ENCODE results near the gene ERCC2.

The ERCC2 gene

DNA sequence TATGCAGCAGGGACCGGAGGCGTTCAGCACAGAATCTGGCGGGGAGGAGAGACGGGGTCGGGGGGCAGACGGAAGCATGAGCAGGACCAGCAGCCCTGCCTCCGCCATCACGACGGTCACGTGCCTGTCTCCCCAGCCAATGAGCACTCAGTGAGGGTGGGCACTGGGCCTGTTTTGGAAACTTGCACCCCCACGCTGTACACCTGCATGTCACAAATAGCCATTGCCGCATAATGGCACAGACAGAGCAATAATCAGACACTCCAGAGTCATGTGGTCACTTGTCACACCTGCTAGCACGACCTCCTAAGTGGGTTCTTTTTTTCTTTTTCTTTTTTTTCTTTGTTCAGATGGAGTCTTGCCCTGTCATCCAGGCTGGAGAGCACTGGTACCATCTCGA, 8.8 kb downstream of the ERCC2 start:
- DNase-seq (ENCODE audit: low read depth), result no peak
- TF ChIP-seq, protein P1, sequence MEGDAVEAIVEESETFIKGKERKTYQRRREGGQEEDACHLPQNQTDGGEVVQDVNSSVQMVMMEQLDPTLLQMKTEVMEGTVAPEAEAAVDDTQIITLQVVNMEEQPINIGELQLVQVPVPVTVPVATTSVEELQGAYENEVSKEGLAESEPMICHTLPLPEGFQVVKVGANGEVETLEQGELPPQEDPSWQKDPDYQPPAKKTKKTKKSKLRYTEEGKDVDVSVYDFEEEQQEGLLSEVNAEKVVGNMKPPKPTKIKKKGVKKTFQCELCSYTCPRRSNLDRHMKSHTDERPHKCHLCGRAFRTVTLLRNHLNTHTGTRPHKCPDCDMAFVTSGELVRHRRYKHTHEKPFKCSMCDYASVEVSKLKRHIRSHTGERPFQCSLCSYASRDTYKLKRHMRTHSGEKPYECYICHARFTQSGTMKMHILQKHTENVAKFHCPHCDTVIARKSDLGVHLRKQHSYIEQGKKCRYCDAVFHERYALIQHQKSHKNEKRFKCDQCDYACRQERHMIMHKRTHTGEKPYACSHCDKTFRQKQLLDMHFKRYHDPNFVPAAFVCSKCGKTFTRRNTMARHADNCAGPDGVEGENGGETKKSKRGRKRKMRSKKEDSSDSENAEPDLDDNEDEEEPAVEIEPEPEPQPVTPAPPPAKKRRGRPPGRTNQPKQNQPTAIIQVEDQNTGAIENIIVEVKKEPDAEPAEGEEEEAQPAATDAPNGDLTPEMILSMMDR (IDR thresholded peaks at IDR 0.05; ENCODE audit: insufficient read depth, low read depth, low read length, missing control alignments), result no peak
- H3K4me3 ChIP-seq (ENCODE audit: low read depth, low read length), result no peak overlapping the region

DNA sequence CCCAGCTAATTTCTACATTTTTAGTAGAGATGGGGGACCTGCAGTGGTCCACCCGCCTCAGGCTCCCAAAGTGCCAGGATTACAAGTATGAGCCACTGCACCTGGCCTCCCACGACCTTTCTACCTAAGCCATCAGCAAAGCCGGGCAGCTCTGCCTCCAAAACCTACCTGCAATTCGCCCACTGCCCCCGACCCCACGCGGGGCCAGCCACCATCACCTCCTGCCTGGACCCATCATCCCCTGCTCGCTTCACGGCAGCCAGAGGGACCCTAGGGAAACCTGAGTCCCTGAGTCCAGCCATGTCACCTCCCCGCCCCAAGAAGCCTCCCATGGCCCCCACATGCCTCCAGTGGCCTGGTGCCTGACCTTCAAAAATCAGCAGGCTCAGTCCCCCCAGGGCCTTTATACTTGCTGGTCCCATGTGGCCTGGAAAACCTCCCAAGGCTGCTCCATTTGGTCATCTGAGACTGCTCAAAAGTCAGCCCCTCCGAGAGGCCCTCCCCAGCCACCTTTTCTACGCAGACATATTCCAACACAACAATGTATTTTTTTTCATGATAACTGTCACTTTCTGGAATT, 12.1 kb downstream of the ERCC2 start:
- no peak overlapping the region for H3K4me3 ChIP-seq (ENCODE audit: low read depth, low read length)
- TF ChIP-seq, protein P1 (IDR thresholded peaks at IDR 0.05; ENCODE audit: insufficient read depth, low read depth, low read length, missing control alignments), result no peak
- DNase-seq (ENCODE audit: low read depth), result no peak

DNA sequence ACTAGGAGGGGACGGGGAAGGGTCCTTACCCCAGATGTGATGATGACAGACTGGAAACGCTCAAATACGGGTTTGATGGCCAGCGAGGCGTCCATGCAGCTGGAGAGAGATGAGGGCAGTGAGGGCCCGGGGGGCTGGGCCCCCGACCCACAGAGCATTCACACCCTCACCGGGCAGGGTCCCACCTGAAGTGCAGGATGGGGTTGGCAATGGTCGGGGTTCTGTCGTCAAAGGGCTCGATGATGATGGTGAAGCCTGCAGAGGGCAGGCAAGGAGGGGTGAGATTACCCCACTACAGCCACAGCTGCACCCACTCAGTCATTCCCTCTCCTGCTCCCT, 13.0 kb downstream of the ERCC2 start:
- no peak overlapping the region for H3K4me3 ChIP-seq (ENCODE audit: low read depth, low read length)

DNA sequence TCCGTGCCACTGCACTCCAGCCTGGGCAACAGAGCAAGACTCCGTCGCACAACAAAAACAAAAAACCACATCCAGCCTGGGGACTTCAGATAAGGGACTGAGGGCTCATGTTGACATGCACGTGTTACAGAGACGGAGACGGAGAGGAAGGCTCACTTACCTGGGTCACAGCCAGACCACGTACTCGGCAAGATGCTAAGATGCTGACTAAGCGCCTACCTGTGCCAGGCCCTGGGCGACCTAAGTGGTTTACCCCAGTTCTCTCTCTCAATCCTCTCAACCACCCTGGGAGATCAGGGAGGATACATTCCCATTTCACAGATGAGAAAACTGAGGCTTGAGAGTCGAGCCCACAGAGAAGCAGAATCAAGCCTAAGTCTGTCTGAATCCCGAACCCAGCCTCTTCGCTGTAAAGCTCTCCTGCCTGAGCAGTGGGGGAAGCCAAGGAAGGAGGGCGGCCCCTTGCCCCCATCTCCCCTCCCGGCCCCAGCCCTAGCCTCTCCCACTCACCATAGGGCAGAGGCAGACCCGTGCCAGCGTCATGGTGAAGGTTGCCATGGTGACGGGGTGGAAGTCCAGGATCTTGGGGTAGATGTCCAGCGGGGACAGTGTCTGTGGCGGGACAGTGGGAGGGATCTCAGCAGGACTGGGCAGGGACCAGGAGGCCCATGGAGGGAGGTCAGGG, 13.5 kb downstream of the ERCC2 start:
- no peak overlapping the region for H3K4me3 ChIP-seq (ENCODE audit: low read depth, low read length)
- DNase-seq (ENCODE audit: low read depth), result no peak
- TF ChIP-seq, protein P1 (IDR thresholded peaks at IDR 0.05; ENCODE audit: insufficient read depth, low read depth, low read length, missing control alignments), result no peak

More for the DNA sequence above, 13.0 kb downstream of the ERCC2 start:
- TF ChIP-seq, protein P1 (IDR thresholded peaks at IDR 0.05; ENCODE audit: insufficient read depth, low read depth, low read length, missing control alignments), result no peak
- no peak for DNase-seq (ENCODE audit: low read depth)

DNA sequence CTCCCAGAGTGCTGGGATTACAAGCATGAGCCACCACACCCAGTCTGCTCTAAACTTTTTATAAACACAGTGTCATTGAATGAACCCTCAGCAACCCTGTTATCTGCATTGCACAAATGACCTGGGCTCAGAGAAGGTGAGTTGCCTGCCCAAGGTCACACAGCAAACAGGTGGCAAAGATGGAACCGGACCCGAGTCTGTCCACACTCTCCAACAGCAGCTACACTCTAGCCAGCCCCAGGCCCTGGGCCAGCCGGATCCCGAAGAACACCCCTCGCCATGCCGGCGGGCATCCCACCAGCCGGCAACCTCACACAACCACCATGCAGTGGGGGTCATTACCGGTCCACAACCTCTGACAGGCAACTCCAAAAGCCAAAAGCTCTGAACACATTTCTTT, 14.5 kb downstream of the ERCC2 start:
- no peak overlapping the region for H3K4me3 ChIP-seq (ENCODE audit: low read depth, low read length)
- TF ChIP-seq, protein P1 (IDR thresholded peaks at IDR 0.05; ENCODE audit: insufficient read depth, low read depth, low read length, missing control alignments), result no peak
- DNase-seq (ENCODE audit: low read depth), result no peak

DNA sequence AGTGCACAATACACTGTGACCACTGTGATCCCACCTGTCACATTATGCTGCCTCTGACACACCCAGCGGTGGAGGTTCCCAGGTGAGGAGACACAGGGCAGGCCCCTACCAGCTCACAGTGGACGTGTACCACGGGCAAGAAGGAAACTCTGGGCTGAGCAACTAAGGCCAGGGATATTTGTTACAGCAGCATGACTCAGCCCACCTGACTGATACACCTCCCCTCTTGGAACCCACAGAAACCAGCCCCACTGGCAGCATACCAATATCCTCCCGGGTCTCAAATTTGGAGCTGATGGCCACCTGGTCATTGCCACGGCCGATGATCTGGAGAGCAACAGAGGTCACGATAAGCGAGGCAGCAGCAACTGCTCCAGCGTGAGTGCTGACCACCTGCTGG, 15.0 kb downstream of the ERCC2 start:
- no peak for DNase-seq (ENCODE audit: low read depth)
- TF ChIP-seq, protein P1 (IDR thresholded peaks at IDR 0.05; ENCODE audit: insufficient read depth, low read depth, low read length, missing control alignments), result no peak
- H3K4me3 ChIP-seq (ENCODE audit: low read depth, low read length), result no peak overlapping the region

All from GM12865 (cell line).